Stimulated activated CD8-positive, alpha-beta memory T cell treated with anti-CD3 and anti-CD28 coated beads, Interleukin-15, amount 100 ng/mL, for 24 hours (primary cell): ENCODE data around the gene PSMG4.

ENCODE experiments used
- DNase-seq: peaks from one replicate; pipeline ENCODE4 v3.0.0-alpha.2; 2020; ENCODE audit warnings: low read depth

The PSMG4 gene

DNA sequence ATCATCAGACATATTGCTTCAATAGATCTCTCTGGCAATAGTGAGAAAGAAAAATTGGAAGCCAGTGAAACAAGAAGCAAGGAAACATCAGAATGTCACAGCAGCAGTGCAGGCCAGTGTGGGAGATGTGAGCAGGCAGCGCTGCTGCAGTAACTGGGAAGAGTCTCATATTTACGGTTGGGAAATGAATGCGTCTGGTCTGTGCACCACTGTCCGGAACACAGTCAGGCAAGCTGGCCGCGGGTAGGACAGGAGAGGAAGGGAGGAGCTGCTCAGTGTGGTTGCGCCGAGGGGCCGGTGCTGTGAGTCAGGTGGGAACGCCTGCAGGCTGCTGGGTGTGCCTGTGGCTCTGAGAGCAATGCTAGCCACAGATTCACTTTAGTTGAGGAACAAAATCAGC is 6.4 kb upstream of the PSMG4 start:
- no peak for DNase-seq

DNA sequence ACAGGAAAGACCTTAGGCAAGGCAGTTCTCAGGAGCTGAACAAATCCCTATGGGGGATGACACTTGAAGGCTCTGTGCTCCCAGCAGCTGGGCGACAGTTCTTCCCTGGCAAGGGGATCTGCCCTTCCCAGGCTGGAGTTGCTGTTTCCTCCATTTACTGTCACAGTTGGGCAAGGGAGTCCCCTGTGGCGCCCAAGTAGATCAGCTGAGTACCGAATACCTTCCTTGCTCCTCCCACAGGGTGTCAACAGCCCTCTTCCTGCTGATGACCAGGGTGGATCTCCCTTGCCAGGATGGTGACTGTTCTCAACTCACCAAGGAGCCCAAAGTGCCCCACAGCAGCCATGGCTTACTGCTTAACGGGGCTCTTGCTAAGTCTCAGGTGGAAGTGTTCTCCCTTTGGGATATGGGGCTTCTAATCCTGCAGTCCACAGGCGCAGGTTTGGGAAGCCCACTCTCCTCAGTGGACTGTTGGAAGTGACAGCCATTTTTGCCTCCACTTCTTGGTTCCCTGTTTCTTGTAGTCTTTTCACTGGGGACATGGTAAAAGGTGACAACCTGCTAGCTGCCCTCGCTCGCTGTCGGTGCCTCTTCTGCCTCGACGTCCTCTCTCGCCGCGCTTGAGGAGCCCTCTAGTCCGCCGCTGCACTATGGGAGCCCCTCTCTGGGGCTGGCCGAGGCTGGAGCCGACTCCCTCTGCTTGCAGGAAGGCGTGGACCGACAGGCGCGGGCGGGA is 5.7 kb upstream of the PSMG4 start:
- no peak for DNase-seq

DNA sequence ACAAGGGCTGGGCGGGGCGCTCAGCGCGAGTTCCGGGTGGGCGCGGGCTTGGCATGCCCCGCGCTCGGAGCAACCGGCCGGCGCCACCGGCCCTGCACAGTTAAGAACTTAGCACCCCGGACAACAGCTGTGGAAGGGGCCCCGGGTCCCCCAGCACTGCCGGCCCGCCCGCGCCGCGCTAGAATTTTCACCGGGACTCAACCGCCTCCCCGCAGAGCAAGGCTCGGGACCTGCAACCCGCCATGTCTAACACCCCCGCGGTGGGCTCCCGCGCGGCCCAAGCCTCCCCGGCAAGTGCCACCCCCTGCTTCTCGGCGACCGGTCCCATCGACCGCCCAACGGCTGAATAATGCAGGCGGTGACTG is 5.2 kb upstream of the PSMG4 start:
- no peak for DNase-seq

GRCh38 chr6:3258201-3258600 is 546 bp upstream of the PSMG4 start:
- DNase-seq = no peak

GRCh38 chr6:3259491-3259958 is 778 bp downstream of the PSMG4 start:
- DNase-seq = no peak

DNA sequence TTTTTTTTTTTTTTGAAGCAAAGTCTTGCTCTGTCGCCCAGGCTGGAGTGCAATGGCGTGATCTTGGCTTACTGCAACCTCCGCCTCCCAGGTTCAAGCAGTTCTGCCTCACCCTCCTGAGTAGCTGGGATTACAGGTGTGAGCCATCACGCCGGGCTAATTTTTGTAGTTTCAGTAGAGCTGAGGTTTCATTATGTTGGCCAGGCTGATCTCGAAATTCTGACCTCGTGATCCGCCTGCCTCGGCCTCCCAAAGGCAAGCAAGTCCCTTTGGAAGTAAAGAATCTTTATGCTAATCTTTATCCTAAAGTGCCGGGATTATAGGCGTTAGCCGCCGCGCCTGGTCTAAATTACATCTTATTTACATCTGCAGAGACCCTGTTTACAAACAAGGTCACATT is 1.5 kb downstream of the PSMG4 start:
- no peak for DNase-seq

DNA sequence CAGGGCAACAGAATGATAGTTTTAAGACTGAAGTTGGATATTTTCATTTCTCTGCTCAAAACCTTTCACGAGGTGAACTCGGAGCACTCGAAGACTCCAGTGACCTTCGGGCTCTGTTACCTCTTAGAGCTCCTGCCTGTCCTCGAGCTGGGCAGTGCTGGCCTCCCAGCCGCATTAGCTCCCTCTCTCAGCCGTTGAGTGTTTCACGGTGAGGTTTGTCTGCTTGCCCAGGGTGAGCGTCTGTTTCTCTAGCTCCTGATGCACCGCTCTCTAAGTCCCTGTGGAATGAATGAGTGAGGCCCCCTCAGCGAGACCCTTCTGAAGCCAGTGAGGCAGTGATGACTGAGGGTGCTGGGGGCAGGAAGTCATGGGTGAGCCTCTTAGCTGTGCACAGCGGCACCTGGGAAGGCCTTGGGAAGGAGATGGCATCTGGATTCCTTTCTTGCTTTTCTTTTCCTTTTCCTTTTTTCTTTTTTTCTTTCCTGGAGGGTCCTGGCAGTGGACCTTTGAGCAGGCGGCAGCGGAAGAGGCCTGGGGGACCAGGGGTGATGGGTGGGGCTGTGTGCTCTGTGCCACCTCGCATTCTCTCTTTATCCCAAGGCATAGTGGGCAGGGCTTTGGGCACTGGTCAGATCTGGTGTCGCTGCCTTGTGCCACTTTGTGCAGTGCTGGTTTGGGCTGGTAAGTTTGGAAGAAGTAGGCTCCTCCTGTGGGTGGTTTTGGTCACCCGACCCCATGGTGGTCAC is 2.2 kb downstream of the PSMG4 start:
- no peak for DNase-seq

DNA sequence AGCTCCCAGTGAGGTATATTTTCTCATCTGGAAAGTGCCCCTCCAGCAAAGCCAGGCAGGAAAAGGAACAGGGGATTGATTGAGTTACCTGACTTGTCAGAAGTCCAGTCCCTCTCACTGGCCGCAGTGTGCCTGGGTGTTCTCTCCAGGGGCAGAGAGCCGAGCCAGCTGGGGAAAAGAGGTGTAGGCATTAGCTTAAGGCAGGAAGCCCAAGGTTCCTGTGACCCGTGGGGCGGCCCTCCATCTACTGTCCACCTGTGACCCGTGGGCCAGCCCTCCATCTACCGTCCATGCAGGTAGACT is 2.7 kb downstream of the PSMG4 start:
- no peak for DNase-seq

DNA sequence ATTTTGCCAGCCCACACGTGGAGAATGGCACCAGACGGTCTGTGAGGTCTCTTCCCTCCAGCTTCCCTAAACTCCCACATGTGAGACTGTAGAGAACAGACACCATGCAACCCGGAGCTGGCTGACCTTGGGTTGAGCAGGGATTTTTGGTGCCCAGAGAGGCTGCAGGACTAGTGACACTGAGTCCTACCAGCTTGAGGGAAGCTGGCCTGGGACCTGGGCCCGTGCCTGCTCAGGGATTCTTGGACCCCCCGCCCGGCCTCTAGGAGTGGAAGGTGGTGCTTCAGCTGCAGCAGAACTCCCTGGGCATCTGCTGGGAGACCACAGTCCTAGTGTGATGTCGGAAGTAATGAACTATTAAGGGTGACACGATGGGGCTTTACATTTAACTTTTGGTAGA is 3.2 kb downstream of the PSMG4 start:
- no peak for DNase-seq

GRCh38 chr6:3263096-3263495 is 4.3 kb downstream of the PSMG4 start:
- no peak for DNase-seq

GRCh38 chr6:3264356-3264755 is 5.6 kb downstream of the PSMG4 start:
- no peak for DNase-seq

DNA sequence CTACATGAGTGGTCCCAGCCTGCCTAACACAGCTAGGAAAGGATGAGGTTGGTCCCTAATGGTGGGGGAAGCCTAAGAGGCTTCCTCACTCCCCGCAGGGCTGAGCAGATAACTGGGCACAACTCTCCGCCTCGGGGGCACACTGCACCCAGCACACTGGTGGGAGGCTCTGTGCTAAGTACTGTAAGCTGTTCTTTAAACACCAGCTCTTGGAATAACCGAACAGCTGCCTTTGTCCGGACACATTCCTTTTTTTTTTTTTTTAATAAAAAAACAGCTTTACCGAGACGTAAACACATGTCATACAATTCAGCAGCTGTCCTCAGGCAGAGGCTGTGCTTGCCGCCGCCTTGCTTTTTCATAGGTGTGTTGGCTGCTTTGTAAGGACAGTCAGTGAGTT is 6.9 kb downstream of the PSMG4 start:
- DNase-seq = no peak

DNA sequence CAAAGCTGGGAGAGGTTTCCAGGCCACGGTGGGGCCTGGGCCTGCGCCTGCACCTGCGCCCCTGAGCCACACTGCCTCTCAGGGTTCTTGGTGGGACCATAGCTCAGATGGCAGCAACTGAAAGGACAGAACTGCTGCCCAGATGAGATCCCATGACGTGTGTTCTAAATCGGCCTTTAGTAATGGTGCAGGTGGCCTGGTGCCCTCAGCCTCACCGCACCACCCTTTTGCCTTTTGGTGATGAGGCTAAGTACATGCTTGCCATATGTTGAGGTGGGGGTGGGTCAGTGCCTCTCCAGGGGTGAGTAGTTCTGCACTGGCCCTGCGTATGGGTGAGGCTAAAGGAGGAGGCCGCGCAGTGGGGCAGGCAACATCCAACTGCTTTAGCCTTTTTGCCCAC is 7.4 kb downstream of the PSMG4 start:
- no peak for DNase-seq

DNA sequence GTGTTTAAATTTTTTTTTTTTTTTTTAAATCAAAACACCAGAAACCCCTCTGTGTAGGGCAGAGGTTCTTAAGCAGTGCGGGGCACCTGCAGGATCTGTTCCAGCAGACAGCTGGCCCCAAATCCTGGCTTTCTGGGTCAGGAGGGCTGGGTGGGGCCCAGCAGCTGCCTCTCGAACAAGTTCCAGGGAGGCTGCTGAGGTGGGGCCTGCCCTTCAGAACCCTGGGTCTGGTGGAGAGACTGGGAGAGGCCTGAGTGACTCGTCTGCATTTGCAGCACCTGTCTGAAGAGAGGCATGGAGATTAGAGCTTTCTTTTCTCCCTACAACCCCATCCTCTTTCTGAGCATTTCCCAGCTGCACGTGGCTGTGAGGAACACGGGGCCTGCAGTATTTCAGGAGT is 8.4 kb downstream of the PSMG4 start:
- DNase-seq = no peak

DNA sequence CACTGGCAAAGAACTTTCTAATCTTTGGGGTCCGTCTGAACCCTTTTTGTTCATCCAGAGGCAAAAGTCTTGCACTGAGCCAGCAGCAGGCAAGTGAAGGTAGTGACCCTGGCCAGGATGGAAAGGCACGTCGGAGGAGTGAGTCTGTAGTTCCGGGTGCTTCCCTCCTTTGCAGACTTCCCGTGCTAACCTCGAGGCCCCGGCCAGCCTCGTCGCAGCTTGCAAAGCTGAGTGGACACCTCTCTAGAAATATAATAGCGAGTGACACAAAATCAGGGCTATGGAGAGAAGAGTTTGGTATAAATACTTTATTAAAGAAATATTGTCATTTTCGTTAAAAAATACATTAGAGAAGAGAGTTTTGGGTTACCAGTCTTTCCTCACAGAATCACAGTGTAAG is 9.9 kb downstream of the PSMG4 start:
- no peak for DNase-seq

GRCh38 chr6:3269281-3269975 is 10.7 kb downstream of the PSMG4 start:
- no peak for DNase-seq

GRCh38 chr6:3270258-3270657 is 11.5 kb downstream of the PSMG4 start:
- no peak for DNase-seq

DNA sequence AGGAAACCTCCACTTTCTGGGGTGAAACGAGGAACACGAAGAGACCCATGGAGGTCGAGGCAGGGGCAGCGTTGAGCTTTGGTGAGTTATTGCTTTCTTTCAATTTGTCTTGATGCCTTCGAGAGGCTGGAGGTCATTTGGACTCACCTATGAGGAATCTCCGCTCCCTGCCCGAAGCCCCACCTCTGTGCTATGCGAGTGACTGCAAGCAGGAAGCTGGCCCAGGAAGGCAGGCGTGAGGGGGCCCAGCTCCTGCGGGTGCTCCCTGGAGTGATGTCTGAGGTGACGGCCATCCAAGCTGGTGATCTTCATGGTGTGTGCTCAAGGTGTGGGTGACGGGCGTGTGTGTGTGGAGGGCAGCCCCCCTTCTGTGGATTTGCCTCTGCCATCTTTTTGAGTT is 13.0 kb downstream of the PSMG4 start:
- DNase-seq = no peak

- no peak for DNase-seq
Observed at GRCh38 chr6:3272911-3273547, 14.3 kb downstream of the PSMG4 start.

GRCh38 chr6:3273707-3274521 is 15.2 kb downstream of the PSMG4 start:
- no peak for DNase-seq

GRCh38 chr6:3276174-3277167 is 17.7 kb downstream of the PSMG4 start:
- no peak for DNase-seq
